ENCODE results near the gene LAMTOR5.

DNA sequence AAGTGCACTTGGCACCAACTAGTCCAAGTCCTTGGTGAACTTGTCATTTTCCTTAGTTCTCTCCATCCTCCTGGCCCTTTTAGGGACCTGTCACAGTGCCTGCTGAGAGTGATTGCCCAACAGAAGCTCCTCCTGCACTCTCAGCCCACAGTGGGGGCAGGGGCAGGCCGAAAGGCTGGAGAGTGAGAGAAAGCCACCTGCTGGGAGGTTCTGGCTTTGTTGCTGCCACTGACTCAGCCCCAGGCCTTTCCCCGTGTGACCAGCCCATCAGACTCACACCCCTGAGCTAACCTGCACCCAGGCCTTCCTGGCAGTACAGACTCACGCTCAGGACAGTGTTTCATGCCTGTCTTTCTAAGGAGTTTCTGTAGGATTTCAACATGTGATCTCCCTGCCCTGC lies 26.3 kb upstream of the LAMTOR5 start:
- TF ChIP-seq, protein P1, sequence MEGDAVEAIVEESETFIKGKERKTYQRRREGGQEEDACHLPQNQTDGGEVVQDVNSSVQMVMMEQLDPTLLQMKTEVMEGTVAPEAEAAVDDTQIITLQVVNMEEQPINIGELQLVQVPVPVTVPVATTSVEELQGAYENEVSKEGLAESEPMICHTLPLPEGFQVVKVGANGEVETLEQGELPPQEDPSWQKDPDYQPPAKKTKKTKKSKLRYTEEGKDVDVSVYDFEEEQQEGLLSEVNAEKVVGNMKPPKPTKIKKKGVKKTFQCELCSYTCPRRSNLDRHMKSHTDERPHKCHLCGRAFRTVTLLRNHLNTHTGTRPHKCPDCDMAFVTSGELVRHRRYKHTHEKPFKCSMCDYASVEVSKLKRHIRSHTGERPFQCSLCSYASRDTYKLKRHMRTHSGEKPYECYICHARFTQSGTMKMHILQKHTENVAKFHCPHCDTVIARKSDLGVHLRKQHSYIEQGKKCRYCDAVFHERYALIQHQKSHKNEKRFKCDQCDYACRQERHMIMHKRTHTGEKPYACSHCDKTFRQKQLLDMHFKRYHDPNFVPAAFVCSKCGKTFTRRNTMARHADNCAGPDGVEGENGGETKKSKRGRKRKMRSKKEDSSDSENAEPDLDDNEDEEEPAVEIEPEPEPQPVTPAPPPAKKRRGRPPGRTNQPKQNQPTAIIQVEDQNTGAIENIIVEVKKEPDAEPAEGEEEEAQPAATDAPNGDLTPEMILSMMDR (IDR thresholded peaks at IDR 0.05) = no peak
- TF ChIP-seq POLR2A (IDR thresholded peaks at IDR 0.05) (no peak), POLR2AphosphoS5 (IDR thresholded peaks at IDR 0.05) (no peak)

Data from sigmoid colon (tissue), 4 donors.